Measurements from ENCODE around the gene TPSD1.

DNA sequence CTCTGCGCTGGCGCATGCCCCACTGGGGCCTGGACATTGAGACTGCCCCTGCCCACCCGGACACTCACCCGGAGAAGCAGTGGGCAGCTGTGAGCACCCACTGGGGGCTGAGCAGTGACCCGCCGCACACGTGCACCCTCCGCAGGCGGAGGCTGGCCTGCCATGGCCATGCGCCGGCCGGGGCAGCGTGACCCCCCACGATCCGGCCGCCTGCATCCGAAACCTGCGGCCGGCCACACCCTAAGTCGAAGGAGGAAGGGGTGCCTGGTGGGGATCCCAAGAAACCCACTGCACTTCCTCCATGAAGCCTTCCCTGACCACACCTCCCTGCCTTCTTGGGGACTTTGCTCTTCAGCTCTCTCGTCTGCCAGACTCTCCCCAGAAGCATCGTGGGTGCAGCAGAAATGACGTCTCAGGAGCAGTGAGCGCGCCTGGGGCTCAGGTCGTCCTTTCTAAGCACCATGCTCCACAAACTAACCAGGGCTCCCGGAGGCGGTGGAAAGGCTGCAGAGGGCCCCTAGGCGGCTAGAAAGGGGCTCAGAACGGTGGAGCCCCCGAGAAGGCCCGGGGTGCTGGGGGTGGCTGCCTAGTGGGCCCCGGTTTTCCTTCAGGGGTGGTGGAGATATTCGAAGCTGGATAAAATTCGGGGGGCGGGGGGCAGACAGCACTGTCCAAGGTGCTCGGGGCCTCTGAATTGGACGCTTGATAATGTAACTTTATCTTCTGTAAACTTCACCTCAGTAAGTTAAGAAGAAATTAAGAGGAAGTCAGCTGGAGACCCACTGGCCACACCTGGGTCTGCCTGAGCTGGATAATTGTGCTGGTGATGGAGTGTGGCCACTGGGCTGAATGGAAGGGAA, 32.3 kb upstream of the TPSD1 start:
- TF ChIP-seq, protein P1, sequence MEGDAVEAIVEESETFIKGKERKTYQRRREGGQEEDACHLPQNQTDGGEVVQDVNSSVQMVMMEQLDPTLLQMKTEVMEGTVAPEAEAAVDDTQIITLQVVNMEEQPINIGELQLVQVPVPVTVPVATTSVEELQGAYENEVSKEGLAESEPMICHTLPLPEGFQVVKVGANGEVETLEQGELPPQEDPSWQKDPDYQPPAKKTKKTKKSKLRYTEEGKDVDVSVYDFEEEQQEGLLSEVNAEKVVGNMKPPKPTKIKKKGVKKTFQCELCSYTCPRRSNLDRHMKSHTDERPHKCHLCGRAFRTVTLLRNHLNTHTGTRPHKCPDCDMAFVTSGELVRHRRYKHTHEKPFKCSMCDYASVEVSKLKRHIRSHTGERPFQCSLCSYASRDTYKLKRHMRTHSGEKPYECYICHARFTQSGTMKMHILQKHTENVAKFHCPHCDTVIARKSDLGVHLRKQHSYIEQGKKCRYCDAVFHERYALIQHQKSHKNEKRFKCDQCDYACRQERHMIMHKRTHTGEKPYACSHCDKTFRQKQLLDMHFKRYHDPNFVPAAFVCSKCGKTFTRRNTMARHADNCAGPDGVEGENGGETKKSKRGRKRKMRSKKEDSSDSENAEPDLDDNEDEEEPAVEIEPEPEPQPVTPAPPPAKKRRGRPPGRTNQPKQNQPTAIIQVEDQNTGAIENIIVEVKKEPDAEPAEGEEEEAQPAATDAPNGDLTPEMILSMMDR (conservative IDR thresholded peaks at IDR 0.05; ENCODE audit: low read depth in 2 of 2), result no peak
- no peak for TF ChIP-seq POLR2AphosphoS5 (IDR thresholded peaks at IDR 0.05; ENCODE audit: low read depth)
